Small intestine (tissue), 16 donors: ENCODE data around the gene NDP. TPM values are rescaled to one million over a fixed set of nuclear protein-coding genes. Genes with fewer than 3 reads are reported as not detected.

ENCODE experiments used
- DNase-seq, 2 donors: peaks; one replicate each; pipeline versions ENCODE4 v3.0.0 to v3.0.0-alpha.2; 2013
- FAIRE-seq: peaks from 2 replicates; lab custom pipeline; 2012; peaks lifted over from hg19 to GRCh38; lab: Jason Lieb, UNC
- H3K27ac ChIP-seq, 3 donors: one replicate each; pipeline ENCODE4 v1.5.1; 2013; ENCODE audit warnings: low read length in 2 of 3, mild to moderate bottlenecking in 2 of 3, control low read depth in 1 of 3, inconsistent platforms in 1 of 3, low read depth in 1 of 3, moderate library complexity in 1 of 3
- H3K27me3 ChIP-seq, 3 donors: one replicate each; pipeline ENCODE4 v1.6.1; 2013; ENCODE audit warnings: low read length in 3 of 3, inconsistent platforms in 1 of 3; ENCODE audit not compliant: control insufficient read depth in 3 of 3, insufficient read depth in 3 of 3
- H3K36me3 ChIP-seq, 3 donors: one replicate each; pipeline ENCODE4 v1.6.1; 2013; ENCODE audit warnings: low read length in 3 of 3, inconsistent platforms in 1 of 3, low read depth in 1 of 3, mild to moderate bottlenecking in 1 of 3, moderate library complexity in 1 of 3; ENCODE audit not compliant: control insufficient read depth in 3 of 3, insufficient read depth in 2 of 3
- H3K4me1 ChIP-seq, 3 donors: one replicate each; pipeline ENCODE4 v1.6.1; 2013; ENCODE audit warnings: low read length in 2 of 3, inconsistent platforms in 1 of 3, low read depth in 1 of 3, mild to moderate bottlenecking in 1 of 3, moderate library complexity in 1 of 3; ENCODE audit not compliant: control insufficient read depth in 3 of 3, insufficient read depth in 2 of 3
- H3K4me3 ChIP-seq, 3 donors: one replicate each; pipeline ENCODE4 v1.5.1; 2013; ENCODE audit warnings: low read length in 3 of 3, control low read depth in 1 of 3, inconsistent platforms in 1 of 3, low read depth in 1 of 3, mild to moderate bottlenecking in 1 of 3, moderate library complexity in 1 of 3
- H3K9me3 ChIP-seq, 2 donors: one replicate each; pipeline ENCODE4 v1.6.1; 2013; ENCODE audit warnings: low read depth in 1 of 2, low read length in 1 of 2; ENCODE audit not compliant: control insufficient read depth in 2 of 2, insufficient read depth in 1 of 2
- WGBS, 3 donors: extraction: QIAGEN DNeasy Blood & Tissue Kit; methylation state at CpG; one replicate each; pipeline ENCODE4 v1.1.7; 2013; 5-methylcytosine and 5-hydroxymethylcytosine counted together
- long read RNA-seq, 10 donors: transcript quantifications; one replicate each; lab custom pipeline, GENCODE V29; 2026
- polyA plus RNA-seq, 4 donors: library from polyadenylated mRNA; stranded (reverse) in 3 of 4; unstranded in 1 of 4; fragments of 200-250 nt in 3 of 4; fragments of 120-200 nt in 1 of 4; gene quantifications; one replicate each; pipeline versions ENCODE4 v1.2.1 to v1.2.3, GENCODE V29; 2013
- donor health status: healthy with polysubstance abuse.
- donor health status: control.
- donor health status: control.
- donor health status: Bipolar disorder and iron deficiency.
- donor health status: healthy.

Gene NDP, protein sequence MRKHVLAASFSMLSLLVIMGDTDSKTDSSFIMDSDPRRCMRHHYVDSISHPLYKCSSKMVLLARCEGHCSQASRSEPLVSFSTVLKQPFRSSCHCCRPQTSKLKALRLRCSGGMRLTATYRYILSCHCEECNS
- under 1 TPM in 2 of 4 donors, not detected in 2; 0.16 to 0.22 TPM for polyA plus RNA-seq
- long read RNA-seq, donor 1, result 0 reads
- long read RNA-seq, donor 2, result 0 reads
- long read RNA-seq, donor 3, result 0 reads
- long read RNA-seq, donor 4, result 0 reads
- long read RNA-seq, donor 5, result 0 reads
- long read RNA-seq, donor 6, result 0 reads
- long read RNA-seq, donor 7, result 0 reads
- long read RNA-seq, donor 8, result 0 reads
- long read RNA-seq, donor 9, result 0 reads
- long read RNA-seq, donor 10, result 0 reads

GRCh38 chrX:43973249-43974099 is at the start of gene NDP:
Gene NDP, minus strand, starts transcription at chrX:43973390. Its CDS starts 14,745 bp downstream, at chrX:43958645.
- DNase-seq (peak in 1 of 2 donors; percentile 15), FAIRE-seq (no peak)
- peaks cover 0 to 5% (median 0%) of the 10 kb centered on the region in 3 donors for H3K27me3 ChIP-seq
- H3K4me1 ChIP-seq, result peaks cover 0 to 4% (median 0%) of the 10 kb centered on the region in 3 donors
- peak within 1 kb of the TSS in 1 of 3 donors; percentile 35 for H3K4me3 ChIP-seq
- no peak within 1 kb of the TSS for H3K27ac ChIP-seq
- H3K9me3 ChIP-seq, result no peaks in the 10 kb centered on the region
- 8 to 25% (median 8%) methylated on average over 28 of the region's 28 CpGs for WGBS, 3 donors
- H3K36me3 ChIP-seq, result no peaks in the 10 kb centered on the region

DNA sequence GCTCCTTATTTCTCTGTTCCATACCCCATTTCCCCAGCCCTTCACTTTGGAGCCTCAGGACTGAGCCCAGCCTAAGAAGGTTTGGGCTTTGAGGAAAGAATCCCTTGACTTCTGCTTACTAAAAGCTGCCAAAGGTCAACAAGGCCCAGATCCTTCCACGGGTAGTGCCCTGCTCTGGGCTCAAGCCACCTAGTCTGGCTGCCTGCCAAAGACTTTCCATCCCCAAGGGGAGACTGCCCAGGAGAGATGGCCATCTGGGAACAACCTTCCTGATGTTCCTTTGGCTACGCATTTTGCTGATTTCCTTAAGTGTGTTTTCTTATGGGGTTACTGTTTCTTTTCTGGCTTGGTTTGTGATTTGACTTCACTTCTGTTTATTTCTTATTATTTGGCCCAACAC is 49.8 kb upstream of the NDP start:
- peaks cover 0 to 3% of the 10 kb centered on the region in 2 donors for H3K9me3 ChIP-seq
- no peak overlapping the region for H3K4me3 ChIP-seq
- 51 to 56% (median 51%) methylated on average over 2 of the region's 2 CpGs for WGBS, 3 donors
- DNase-seq, result no peak
- no peak for FAIRE-seq
- no peaks in the 10 kb centered on the region for H3K27me3 ChIP-seq
- no peaks in the 10 kb centered on the region for H3K36me3 ChIP-seq
- peaks cover 0 to 4% (median 0%) of the 10 kb centered on the region in 3 donors for H3K4me1 ChIP-seq
- H3K27ac ChIP-seq, result no peak overlapping the region

- FAIRE-seq (no peak), DNase-seq (no peak)
- no peak overlapping the region for H3K4me3 ChIP-seq
- no peaks in the 10 kb centered on the region for H3K36me3 ChIP-seq
- peaks cover 0 to 3% of the 10 kb centered on the region in 2 donors for H3K9me3 ChIP-seq
- WGBS, 3 donors, result 84 to 91% (median 87%) methylated on average over 2 of the region's 2 CpGs
- H3K27ac ChIP-seq, result no peak overlapping the region
- peaks cover 0 to 6% (median 0%) of the 10 kb centered on the region in 3 donors for H3K4me1 ChIP-seq
- H3K27me3 ChIP-seq, result no peaks in the 10 kb centered on the region
Measured at GRCh38 chrX:44020693-44021092, 47.5 kb upstream of the NDP start.

DNA sequence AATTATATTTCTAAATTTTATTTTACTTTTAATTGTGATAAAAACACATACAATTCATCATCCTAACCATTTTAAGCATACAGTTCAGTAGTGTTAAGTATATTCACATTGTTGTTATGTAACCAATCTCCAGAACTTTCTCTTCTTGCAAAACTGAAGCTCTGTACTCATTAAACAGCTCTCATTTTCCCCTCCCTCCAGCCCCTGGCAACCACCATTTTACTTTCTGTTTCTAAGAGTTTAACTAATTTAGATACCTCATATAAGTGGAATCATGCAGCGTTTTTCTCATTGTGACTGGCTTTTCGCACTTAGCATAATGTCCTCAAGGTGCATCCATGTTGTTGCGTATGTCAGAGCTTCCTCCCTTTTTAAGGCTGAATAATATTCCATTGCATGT is 46.7 kb upstream of the NDP start:
- DNase-seq, result no peak
- peaks cover 0 to 6% (median 0%) of the 10 kb centered on the region in 3 donors for H3K4me1 ChIP-seq
- H3K36me3 ChIP-seq, result no peaks in the 10 kb centered on the region
- WGBS, 3 donors, result 86 to 87% (median 86%) methylated on average over 3 of the region's 3 CpGs
- no peaks in the 10 kb centered on the region for H3K27me3 ChIP-seq
- H3K4me3 ChIP-seq, result no peak overlapping the region
- H3K9me3 ChIP-seq, result peaks cover 0 to 3% of the 10 kb centered on the region in 2 donors
- no peak for FAIRE-seq
- no peak overlapping the region for H3K27ac ChIP-seq

DNA sequence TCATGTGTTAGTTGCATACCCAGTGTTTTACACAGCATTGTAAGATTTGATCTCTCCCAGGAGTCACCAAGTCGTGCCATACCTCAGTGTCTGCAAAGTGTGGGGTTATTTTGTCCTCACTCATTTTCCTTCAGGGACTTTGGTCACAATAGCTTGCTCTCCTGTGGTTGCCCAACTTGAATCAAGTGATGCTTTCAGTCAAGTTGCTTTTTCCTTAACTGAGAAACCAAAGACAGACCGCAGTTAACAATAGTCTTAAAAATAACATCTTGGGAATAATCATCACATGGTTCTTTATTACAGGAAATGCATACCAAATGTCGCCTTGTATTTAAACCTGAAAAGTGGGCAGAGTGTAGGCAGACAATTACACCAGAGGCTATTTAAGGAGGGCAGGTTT is 44.5 kb upstream of the NDP start:
- FAIRE-seq, result no peak
- Histone ChIP-seq H3K27ac (peak overlapping the region in 1 of 3 donors; percentile 23), H3K27me3 (no peaks in the 10 kb centered on the region), H3K4me3 (no peak overlapping the region), H3K36me3 (no peaks in the 10 kb centered on the region), H3K9me3 (peaks cover 0 to 3% of the 10 kb centered on the region in 2 donors), H3K4me1 (peaks cover 0 to 6% (median 0%) of the 10 kb centered on the region in 3 donors)
- WGBS, 3 donors, result 17 to 46% (median 29%) methylated on average over 3 of the region's 3 CpGs
- peak; percentile 45 to 56 for DNase-seq

GRCh38 chrX:44016906-44017305 is 43.7 kb upstream of the NDP start:
- H3K36me3 ChIP-seq, result no peaks in the 10 kb centered on the region
- 63 to 71% (median 70%) methylated on average over 4 of the region's 4 CpGs for WGBS, 3 donors
- no peaks in the 10 kb centered on the region for H3K9me3 ChIP-seq
- H3K4me1 ChIP-seq, result peaks cover 0 to 6% (median 0%) of the 10 kb centered on the region in 3 donors
- H3K27ac ChIP-seq, result no peak overlapping the region
- FAIRE-seq (no peak), DNase-seq (no peak)
- H3K27me3 ChIP-seq, result no peaks in the 10 kb centered on the region
- H3K4me3 ChIP-seq, result no peak overlapping the region

DNA sequence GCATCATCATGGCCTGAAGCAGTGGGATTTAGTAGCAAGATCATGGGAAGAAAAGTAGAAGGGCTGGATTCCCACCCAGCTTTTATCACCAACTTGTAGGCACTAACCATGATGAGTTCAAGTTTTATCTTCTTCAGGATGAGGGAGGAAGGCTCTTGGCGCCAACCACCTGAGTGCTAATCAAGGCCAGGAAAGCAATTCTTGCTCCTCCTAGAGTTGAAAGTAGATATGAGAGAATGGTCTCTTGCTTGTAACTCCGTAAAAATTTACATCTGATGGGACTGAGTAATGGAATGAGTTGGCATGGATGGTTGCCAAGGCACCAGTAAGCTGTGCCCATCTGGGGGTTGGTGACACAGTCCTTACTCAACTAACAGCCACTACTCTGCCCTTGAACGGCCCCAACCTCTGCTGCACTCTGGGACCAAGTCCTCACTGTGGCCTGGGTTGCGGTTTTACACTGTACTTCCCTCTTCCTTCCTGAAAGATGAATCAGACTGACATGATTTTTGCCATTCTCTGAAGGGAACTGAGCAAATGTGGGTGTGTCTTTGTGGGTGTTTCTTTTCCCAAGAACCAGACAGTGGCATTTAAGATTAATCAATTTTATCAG is 39.4 kb upstream of the NDP start:
- no peak overlapping the region for H3K4me3 ChIP-seq
- 52 to 56% (median 54%) methylated on average over 4 of the region's 4 CpGs for WGBS, 3 donors
- FAIRE-seq (no peak), DNase-seq (peak in 1 of 2 donors; percentile 3)
- H3K27ac ChIP-seq, result no peak overlapping the region
- H3K9me3 ChIP-seq, result no peaks in the 10 kb centered on the region
- H3K27me3 ChIP-seq, result peaks cover 0 to under 1% (median 0%) of the 10 kb centered on the region in 3 donors
- H3K36me3 ChIP-seq, result no peaks in the 10 kb centered on the region
- H3K4me1 ChIP-seq, result no peaks in the 10 kb centered on the region

DNA sequence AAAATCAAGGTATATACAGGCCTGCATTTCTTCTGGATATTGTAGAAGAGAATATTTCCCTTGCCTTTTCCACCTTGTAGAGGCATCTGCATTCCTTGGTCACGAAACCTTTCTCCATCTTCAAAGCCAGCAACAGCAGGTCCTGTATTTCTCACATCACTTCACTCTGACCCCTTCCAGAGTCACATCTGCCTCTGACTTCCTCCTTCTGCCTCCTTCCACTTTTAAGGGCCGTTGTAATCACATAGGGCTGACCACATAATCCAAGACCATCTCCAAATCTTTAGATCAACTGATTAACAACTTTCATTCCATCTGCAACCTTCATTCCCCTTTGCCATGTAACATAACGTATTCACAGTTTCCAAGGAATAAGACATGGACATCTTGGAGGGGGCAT is 38.3 kb upstream of the NDP start:
- DNase-seq (no peak), FAIRE-seq (no peak)
- H3K9me3 ChIP-seq, result no peaks in the 10 kb centered on the region
- no peaks in the 10 kb centered on the region for H3K36me3 ChIP-seq
- no peak overlapping the region for H3K4me3 ChIP-seq
- H3K4me1 ChIP-seq, result no peaks in the 10 kb centered on the region
- peaks cover 0 to 2% (median 0%) of the 10 kb centered on the region in 3 donors for H3K27me3 ChIP-seq
- no peak overlapping the region for H3K27ac ChIP-seq
- WGBS, 3 donors, result 57 to 76% (median 68%) methylated on average over 3 of the region's 3 CpGs
